ENCODE measurements around the gene SLC7A5.
"Not testable (repeated sequence)": the region's sequence is repeated elsewhere in the genome, so short reads cannot be mapped to it uniquely, and the experiment has no call there.

Gene SLC7A5

GRCh38 chr16:87869061-87869878 lies at the start of gene SLC7A5:
Gene SLC7A5 (minus strand): TSS chr16:87869507. CDS start chr16:87869422, 85 bp downstream.
- DNase-seq (ENCODE audit: low read depth in 3 of 3), result peak; percentile 79 to 89 (median 81)

- no peak for DNase-seq (ENCODE audit: low read depth in 3 of 3)
These were observed 49.0 kb upstream of the SLC7A5 start for GRCh38 chr16:87918338-87918737.

GRCh38 chr16:87917503-87917902 lies 48.2 kb upstream of the SLC7A5 start:
- no peak for DNase-seq (ENCODE audit: low read depth in 3 of 3)

- no peak for DNase-seq (ENCODE audit: low read depth in 3 of 3)
These were observed 45.5 kb upstream of the SLC7A5 start for GRCh38 chr16:87914812-87915211.

GRCh38 chr16:87914021-87914725 lies 44.9 kb upstream of the SLC7A5 start:
- not testable (repeated sequence) for DNase-seq (ENCODE audit: low read depth in 3 of 3)

- not testable (repeated sequence) for DNase-seq (ENCODE audit: low read depth in 3 of 3)
These were observed 43.4 kb upstream of the SLC7A5 start for GRCh38 chr16:87912691-87913090.

- not testable (repeated sequence) for DNase-seq (ENCODE audit: low read depth in 3 of 3)
These were observed 41.9 kb upstream of the SLC7A5 start for GRCh38 chr16:87911106-87911763.

GRCh38 chr16:87909203-87909935 lies 40.1 kb upstream of the SLC7A5 start:
- DNase-seq (ENCODE audit: low read depth in 3 of 3), result peak; percentile 81 to 91 (median 84)

- not testable (repeated sequence) for DNase-seq (ENCODE audit: low read depth in 3 of 3)
These were observed 38.8 kb upstream of the SLC7A5 start for GRCh38 chr16:87908101-87908500.

GRCh38 chr16:87905521-87905920 lies 36.2 kb upstream of the SLC7A5 start:
- DNase-seq (ENCODE audit: low read depth in 3 of 3), result not testable (repeated sequence)

GRCh38 chr16:87904963-87905362 lies 35.7 kb upstream of the SLC7A5 start:
- not testable (repeated sequence) for DNase-seq (ENCODE audit: low read depth in 3 of 3)

- not testable (repeated sequence) for DNase-seq (ENCODE audit: low read depth in 3 of 3)
These were observed 31.2 kb upstream of the SLC7A5 start for GRCh38 chr16:87900489-87900888.

- DNase-seq (ENCODE audit: low read depth in 3 of 3), result peak in 2 of 3 experiments; percentile 31 to 67
These were observed 28.5 kb upstream of the SLC7A5 start for GRCh38 chr16:87897521-87898505.

GRCh38 chr16:87896924-87897520 lies 27.7 kb upstream of the SLC7A5 start:
- DNase-seq (ENCODE audit: low read depth in 3 of 3), result not testable (repeated sequence)

GRCh38 chr16:87896176-87896890 lies 27.0 kb upstream of the SLC7A5 start:
- DNase-seq (ENCODE audit: low read depth in 3 of 3), result not testable (repeated sequence)

GRCh38 chr16:87895641-87896141 lies 26.4 kb upstream of the SLC7A5 start:
- peak; percentile 64 to 84 (median 79) for DNase-seq (ENCODE audit: low read depth in 3 of 3)

GRCh38 chr16:87894005-87894404 lies 24.7 kb upstream of the SLC7A5 start:
- not testable (repeated sequence) for DNase-seq (ENCODE audit: low read depth in 3 of 3)

- no peak for DNase-seq (ENCODE audit: low read depth in 3 of 3)
These were observed 22.5 kb upstream of the SLC7A5 start for GRCh38 chr16:87891764-87892163.

- DNase-seq (ENCODE audit: low read depth in 3 of 3), result peak in 1 of 3 experiments; percentile 50
These were observed 20.5 kb upstream of the SLC7A5 start for GRCh38 chr16:87889762-87890161.

Measured in stimulated activated CD4-positive, alpha-beta T cell treated with anti-CD3 and anti-CD28 coated beads, TNF-alpha, amount 100 ng/mL, for 24 hours (primary cell).